Peyer's patch (tissue), 4 donors: Measurements from ENCODE around the gene PPP1R14D. TPM values are rescaled to one million over a fixed set of nuclear protein-coding genes. Genes with fewer than 3 reads are reported as not detected.

Source experiments
- DNase-seq, 3 donors: peaks; one replicate each; pipeline ENCODE4 v3.0.0-alpha.2; 2017 to 2019
- H3K27ac ChIP-seq, 4 donors: fragments of 200-600 bp; sonication (generic); one replicate each; pipeline ENCODE4 v1.5.1; 2016 to 2019
- H3K27me3 ChIP-seq, 2 donors: fragments of 200-600 bp; sonication (generic); one replicate each; pipeline ENCODE4 v1.5.1; 2019
- H3K36me3 ChIP-seq, 3 donors: fragments of 200-600 bp; sonication (generic); one replicate each; pipeline ENCODE4 v1.5.1; 2016 to 2019
- H3K4me1 ChIP-seq, 4 donors: fragments of 200-600 bp; sonication (generic); one replicate each; pipeline ENCODE4 v1.5.1; 2016 to 2019
- H3K4me3 ChIP-seq, 4 donors: fragments of 200-600 bp; sonication (generic); 1 replicate in 3 of 4; 2 replicates in 1 of 4; pipeline ENCODE4 v1.5.1; 2016 to 2019; ENCODE audit warnings: mild to moderate bottlenecking in 1 of 4
- H3K9me3 ChIP-seq, 4 donors: fragments of 200-600 bp; sonication (generic); one replicate each; pipeline ENCODE4 v1.5.1; 2016 to 2019; ENCODE audit warnings: mild to moderate bottlenecking in 1 of 4
- POLR2A ChIP-seq, 2 donors: fragments of 450-650 bp; IDR thresholded peaks; one replicate each; pipeline ENCODE4 v1.5.1; 2017; ENCODE audit warnings: antibody characterized with exemption in 2 of 2, mild to moderate bottlenecking in 2 of 2, moderate library complexity in 2 of 2
- total RNA-seq, 4 donors: library from RNA; depleted of rRNA; stranded (reverse); fragments of >200 nt; gene quantifications; one replicate each; pipeline ENCODE4 v1.1.0, GENCODE V29; 2016
- TF ChIP-seq, protein P1 (sequence below), 6 experiments: fragments of 450-650 bp in 4 of 6; fragments of 200-600 bp in 2 of 6; sonication (generic) in 1 of 6; IDR thresholded peaks; one replicate each; pipeline ENCODE4 v1.5.1; 2017 to 2019; ENCODE audit warnings: antibody characterized with exemption in 6 of 6, mild to moderate bottlenecking in 3 of 6, moderate library complexity in 1 of 6

The PPP1R14D gene
- total RNA-seq, 4 donors from 2014 or later = 42.9 to 217 (median 148) TPM

DNA sequence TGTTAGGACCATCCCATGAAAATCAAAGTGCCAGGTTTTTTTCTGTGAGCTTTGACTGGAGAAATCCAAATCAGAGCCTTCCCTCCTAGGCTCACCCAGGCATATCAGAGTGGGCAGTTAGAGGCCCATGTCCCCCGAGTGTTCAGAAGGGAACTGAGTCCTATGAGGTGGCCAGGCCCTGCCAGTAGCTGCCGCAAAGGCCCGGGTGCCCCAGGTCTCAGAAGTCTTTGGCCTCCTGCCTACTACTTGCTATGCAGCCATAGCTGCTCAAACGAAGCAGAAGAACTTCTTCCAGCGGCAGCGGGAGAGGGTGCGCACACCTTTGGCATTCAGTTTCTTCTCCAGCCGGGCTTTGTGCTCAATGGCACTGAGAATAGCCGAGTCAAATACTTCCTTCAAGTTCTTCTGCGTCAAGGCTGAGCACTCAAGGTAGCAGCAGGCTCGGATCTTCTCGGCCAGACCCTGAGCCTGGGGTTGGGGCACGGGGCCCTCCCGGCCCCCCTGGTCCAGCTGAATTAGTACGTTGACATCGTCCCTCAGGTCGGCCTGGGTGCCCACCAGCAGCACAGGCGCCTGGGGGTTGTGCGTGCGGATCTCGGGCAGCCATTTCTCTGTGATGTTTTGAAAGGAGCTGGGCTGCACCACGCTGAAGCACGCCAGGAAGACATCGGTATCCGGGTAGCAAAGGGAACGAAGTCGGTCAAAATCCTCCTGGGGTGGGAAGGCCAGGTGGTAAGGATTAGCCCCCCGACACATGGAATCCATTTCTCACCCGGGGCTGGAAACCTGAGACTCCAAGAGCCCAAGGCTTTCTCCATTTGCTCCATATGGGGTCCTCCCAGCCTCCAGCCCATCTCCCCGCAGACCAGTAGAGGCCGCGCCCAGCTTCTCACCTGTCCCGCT, 44.5 kb upstream of the PPP1R14D start:
- Histone ChIP-seq H3K27ac (no peak overlapping the region), H3K27me3 (no peaks in the 10 kb centered on the region), H3K9me3 (no peaks in the 10 kb centered on the region), H3K36me3 (no peaks in the 10 kb centered on the region), H3K4me3 (peak overlapping the region; percentile 41 to 75 (median 62)), H3K4me1 (peaks cover 0 to 16% (median 0%) of the 10 kb centered on the region in 4 donors)
- no peak for DNase-seq
- TF ChIP-seq, protein P1, sequence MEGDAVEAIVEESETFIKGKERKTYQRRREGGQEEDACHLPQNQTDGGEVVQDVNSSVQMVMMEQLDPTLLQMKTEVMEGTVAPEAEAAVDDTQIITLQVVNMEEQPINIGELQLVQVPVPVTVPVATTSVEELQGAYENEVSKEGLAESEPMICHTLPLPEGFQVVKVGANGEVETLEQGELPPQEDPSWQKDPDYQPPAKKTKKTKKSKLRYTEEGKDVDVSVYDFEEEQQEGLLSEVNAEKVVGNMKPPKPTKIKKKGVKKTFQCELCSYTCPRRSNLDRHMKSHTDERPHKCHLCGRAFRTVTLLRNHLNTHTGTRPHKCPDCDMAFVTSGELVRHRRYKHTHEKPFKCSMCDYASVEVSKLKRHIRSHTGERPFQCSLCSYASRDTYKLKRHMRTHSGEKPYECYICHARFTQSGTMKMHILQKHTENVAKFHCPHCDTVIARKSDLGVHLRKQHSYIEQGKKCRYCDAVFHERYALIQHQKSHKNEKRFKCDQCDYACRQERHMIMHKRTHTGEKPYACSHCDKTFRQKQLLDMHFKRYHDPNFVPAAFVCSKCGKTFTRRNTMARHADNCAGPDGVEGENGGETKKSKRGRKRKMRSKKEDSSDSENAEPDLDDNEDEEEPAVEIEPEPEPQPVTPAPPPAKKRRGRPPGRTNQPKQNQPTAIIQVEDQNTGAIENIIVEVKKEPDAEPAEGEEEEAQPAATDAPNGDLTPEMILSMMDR (IDR thresholded peaks at IDR 0.05) = no peak
- no peak for TF ChIP-seq POLR2A (IDR thresholded peaks at IDR 0.05)

DNA sequence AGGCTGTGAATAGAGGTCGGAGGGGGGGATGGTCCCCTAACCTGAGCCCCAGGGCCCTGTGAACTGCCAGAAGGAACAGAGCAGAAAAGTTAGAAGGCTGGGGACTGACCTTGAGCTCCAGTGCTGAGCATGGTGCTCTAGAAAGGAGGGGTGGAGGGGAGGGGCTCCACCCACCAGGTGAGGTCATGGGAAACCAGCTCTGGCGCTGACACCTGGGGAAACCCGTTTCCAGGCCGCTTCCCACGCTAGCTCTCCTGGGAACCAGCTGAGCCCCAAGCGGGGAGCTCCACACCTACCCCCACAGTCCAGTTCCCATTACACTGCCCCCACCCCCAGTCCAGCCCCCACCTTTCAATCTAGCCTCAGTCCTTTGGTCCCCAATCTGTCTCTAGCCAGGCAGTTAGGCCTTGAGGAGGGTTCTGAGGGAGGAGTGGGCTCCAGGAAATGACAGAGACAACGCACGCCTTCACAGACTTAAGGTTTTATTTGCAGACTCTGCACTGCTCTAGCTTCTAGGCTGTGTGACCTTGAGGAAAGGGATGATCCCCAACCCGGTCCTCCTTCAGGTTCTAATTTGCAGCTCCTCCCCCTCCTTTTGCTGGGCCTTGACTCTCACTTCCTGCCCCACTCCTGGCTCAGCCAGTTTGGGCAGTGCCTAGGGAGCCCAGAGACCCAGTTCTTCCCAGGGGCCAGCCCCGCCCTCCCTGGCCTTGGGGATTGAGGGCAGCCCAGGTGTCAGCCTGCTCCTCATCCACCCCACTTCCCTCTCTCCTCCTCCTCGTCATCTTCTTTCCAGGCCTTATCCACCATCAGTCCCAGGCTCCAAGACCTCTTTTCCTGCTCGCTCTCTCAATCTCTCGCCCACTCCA, 43.5 kb upstream of the PPP1R14D start:
- Histone ChIP-seq H3K27me3 (no peaks in the 10 kb centered on the region), H3K4me3 (no peak overlapping the region), H3K36me3 (no peaks in the 10 kb centered on the region), H3K9me3 (no peaks in the 10 kb centered on the region), H3K4me1 (peaks cover 0 to 16% (median 0%) of the 10 kb centered on the region in 4 donors), H3K27ac (no peak overlapping the region)
- peak in 2 of 3 donors; percentile 64 to 69 for DNase-seq
- TF ChIP-seq POLR2A (IDR thresholded peaks at IDR 0.05) = no peak
- TF ChIP-seq, protein P1 (IDR thresholded peaks at IDR 0.05) = no peak

DNA sequence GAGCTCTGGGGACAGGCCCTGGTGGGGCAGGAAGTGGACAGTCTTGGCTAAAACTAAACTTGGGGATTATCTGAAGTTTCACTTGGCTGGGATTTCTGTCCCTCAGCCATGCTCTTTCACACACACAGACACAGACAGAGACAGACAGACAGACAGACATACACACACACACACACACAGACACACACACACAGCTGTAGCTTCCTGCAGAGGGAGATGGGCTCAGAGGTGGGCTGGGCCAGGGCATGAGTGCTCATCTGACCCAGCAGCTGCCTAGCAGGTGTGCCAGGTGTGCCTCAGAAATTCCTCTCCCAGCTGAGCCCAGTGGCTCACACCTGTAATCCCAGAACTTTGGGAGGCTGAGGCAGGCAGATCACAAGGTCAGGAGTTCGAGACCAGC, 42.2 kb upstream of the PPP1R14D start:
- no peaks in the 10 kb centered on the region for H3K9me3 ChIP-seq
- no peak overlapping the region for H3K27ac ChIP-seq
- H3K4me1 ChIP-seq = peaks cover 0 to 16% (median 0%) of the 10 kb centered on the region in 4 donors
- no peak overlapping the region for H3K4me3 ChIP-seq
- H3K36me3 ChIP-seq = no peaks in the 10 kb centered on the region
- no peak for DNase-seq
- TF ChIP-seq, protein P1 (IDR thresholded peaks at IDR 0.05) = no peak
- no peak for TF ChIP-seq POLR2A (IDR thresholded peaks at IDR 0.05)
- no peaks in the 10 kb centered on the region for H3K27me3 ChIP-seq

DNA sequence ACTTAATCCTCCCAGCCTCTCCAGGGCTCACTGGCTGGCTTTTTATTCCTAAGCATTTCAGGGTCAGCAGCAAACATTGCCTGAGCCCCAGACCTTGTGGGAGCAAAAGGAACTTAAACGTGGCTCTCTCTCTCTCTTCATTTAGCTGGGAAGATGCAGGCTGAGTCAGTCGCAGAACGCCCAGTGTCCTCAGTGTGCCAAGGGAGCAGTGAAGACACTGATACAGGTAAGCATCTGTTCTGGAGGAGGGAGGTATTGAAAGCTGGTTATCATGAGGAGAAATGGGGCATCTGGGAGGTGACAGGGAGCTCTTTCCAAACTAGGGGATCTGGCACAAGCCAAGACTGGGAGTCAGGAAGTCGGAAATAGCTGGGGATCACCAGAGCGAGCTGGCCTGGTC, 41.2 kb upstream of the PPP1R14D start:
- no peaks in the 10 kb centered on the region for H3K9me3 ChIP-seq
- no peak for DNase-seq
- TF ChIP-seq, protein P1 (IDR thresholded peaks at IDR 0.05) = no peak
- no peak for TF ChIP-seq POLR2A (IDR thresholded peaks at IDR 0.05)
- H3K4me3 ChIP-seq = no peak overlapping the region
- no peaks in the 10 kb centered on the region for H3K36me3 ChIP-seq
- no peak overlapping the region for H3K27ac ChIP-seq
- no peaks in the 10 kb centered on the region for H3K27me3 ChIP-seq
- peaks cover 0 to 16% (median 0%) of the 10 kb centered on the region in 4 donors for H3K4me1 ChIP-seq

DNA sequence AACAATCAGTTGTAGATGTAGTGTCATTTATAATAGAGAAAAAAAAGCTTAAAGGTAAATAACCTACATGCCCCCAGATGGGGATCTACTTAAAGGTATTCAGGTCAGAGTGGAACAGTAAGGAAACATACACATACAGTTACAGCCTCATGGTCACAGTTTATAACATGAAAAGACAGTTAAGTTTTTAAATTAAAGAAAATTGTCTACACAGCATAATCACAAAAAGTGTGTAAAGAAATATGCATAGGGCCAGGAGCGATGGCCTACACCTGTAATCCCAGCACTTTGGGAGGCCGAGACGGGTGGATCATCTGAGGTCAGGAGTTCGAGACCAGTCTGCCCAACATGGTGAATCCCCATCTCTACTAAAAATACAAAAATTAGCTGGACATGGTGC, 38.7 kb upstream of the PPP1R14D start:
- peaks cover 0 to 6% (median 0%) of the 10 kb centered on the region in 4 donors for H3K4me1 ChIP-seq
- no peak overlapping the region for H3K27ac ChIP-seq

More for the DNA sequence above, 38.7 kb upstream of the PPP1R14D start:
- Histone ChIP-seq H3K27me3 (no peaks in the 10 kb centered on the region), H3K36me3 (no peaks in the 10 kb centered on the region), H3K9me3 (no peaks in the 10 kb centered on the region), H3K4me3 (no peak overlapping the region)
- no peak for TF ChIP-seq POLR2A (IDR thresholded peaks at IDR 0.05)
- TF ChIP-seq, protein P1 (IDR thresholded peaks at IDR 0.05) = no peak
- no peak for DNase-seq
